HL-60/S4 treated with retinoic acid at 250 ng/mL for 4 days and 3 days (cell line): ENCODE measurements around the gene SNN.

Experiments
- in situ Hi-C: fragments of 300-500 bp; cut with MboI; formaldehyde crosslinking; loops from 2 replicates; pipeline ENCODE4 v1.7.0; 2022; ENCODE audit warnings: low sequenced_read_pairs

The SNN gene

GRCh38 chr16:11677959-11678881, 10.0 kb downstream of the SNN start:
- in situ Hi-C loops: no loop called here

GRCh38 chr16:11679250-11679649, 11.0 kb downstream of the SNN start:
- in situ Hi-C loops: no loop called here

GRCh38 chr16:11679941-11680911, 12.0 kb downstream of the SNN start:
- in situ Hi-C loops: no loop called here

- in situ Hi-C loops: no loop called here
Observed at GRCh38 chr16:11681556-11681955, 13.3 kb downstream of the SNN start.

- in situ Hi-C loops: no loop called here
Observed at GRCh38 chr16:11681976-11682654, 13.9 kb downstream of the SNN start.

- in situ Hi-C loops: no loop called here
Observed at GRCh38 chr16:11682655-11683096, 14.4 kb downstream of the SNN start.

GRCh38 chr16:11683145-11683544, 14.9 kb downstream of the SNN start:
- in situ Hi-C loops: no loop called here

GRCh38 chr16:11684231-11685025, 16.2 kb downstream of the SNN start:
- in situ Hi-C loops: no loop called here

- in situ Hi-C loops: no loop called here
Observed at GRCh38 chr16:11685844-11686618, 17.8 kb downstream of the SNN start.

- in situ Hi-C loops: no loop called here
Observed at GRCh38 chr16:11686713-11687380, 18.6 kb downstream of the SNN start.

- in situ Hi-C loops: no loop called here
Observed at GRCh38 chr16:11687601-11688519, 19.6 kb downstream of the SNN start.

- in situ Hi-C loops: no loop called here
Observed at GRCh38 chr16:11688520-11688886, 20.2 kb downstream of the SNN start.

GRCh38 chr16:11689031-11689840, 21.0 kb downstream of the SNN start:
- in situ Hi-C loops: no loop called here

GRCh38 chr16:11691235-11691634, 23.0 kb downstream of the SNN start:
- in situ Hi-C loops: no loop called here

GRCh38 chr16:11691771-11692170, 23.5 kb downstream of the SNN start:
- in situ Hi-C loops: no loop called here

- in situ Hi-C loops: no loop called here
Observed at GRCh38 chr16:11692171-11692570, 23.9 kb downstream of the SNN start.

- in situ Hi-C loops: no loop called here
Observed at GRCh38 chr16:11692651-11693050, 24.4 kb downstream of the SNN start.
